Measurements from ENCODE around the gene EEFSEC.

Gene EEFSEC

GRCh38 chr3:128412180-128413002, 259.1 kb downstream of the EEFSEC start:
- intact Hi-C loops (cut with DNase I): no loop called here
- DNase-seq: no peak

- DNase-seq: no peak
- intact Hi-C loops (cut with DNase I): no loop called here
Observed at GRCh38 chr3:128413003-128413370, 259.7 kb downstream of the EEFSEC start.

GRCh38 chr3:128413413-128414205, 260.3 kb downstream of the EEFSEC start:
- intact Hi-C loops (cut with DNase I): no loop called here
- DNase-seq: no peak

GRCh38 chr3:128415200-128415772, 262.0 kb downstream of the EEFSEC start:
- intact Hi-C loops (cut with DNase I): no loop called here

GRCh38 chr3:128415773-128416577, 262.7 kb downstream of the EEFSEC start:
- intact Hi-C loops (cut with DNase I): no loop called here
- no peak for DNase-seq

More at GRCh38 chr3:128415200-128415772, 262.0 kb downstream of the EEFSEC start:
- DNase-seq: no peak

GRCh38 chr3:128416578-128417211, 263.4 kb downstream of the EEFSEC start:
- intact Hi-C loops (cut with DNase I): no loop called here
- no peak for DNase-seq

- intact Hi-C loops (cut with DNase I): no loop called here
- DNase-seq: no peak
Observed at GRCh38 chr3:128418900-128419299, 265.6 kb downstream of the EEFSEC start.

GRCh38 chr3:128419311-128419710, 266.0 kb downstream of the EEFSEC start:
- DNase-seq: no peak
- intact Hi-C loops (cut with DNase I): no loop called here

GRCh38 chr3:128420289-128420688, 267.0 kb downstream of the EEFSEC start:
- intact Hi-C loops (cut with DNase I): loop anchor here (10.0 kb wide), 1 partner anchor 185 kb away; no protein-coding TSS in a partner anchor
- DNase-seq: no peak

GRCh38 chr3:128420720-128421438, 267.6 kb downstream of the EEFSEC start:
- intact Hi-C loops (cut with DNase I): loop anchor here (10.0 kb wide), 1 partner anchor 186 kb away; no protein-coding TSS in a partner anchor
- no peak for DNase-seq

GRCh38 chr3:128421439-128421836, 268.2 kb downstream of the EEFSEC start:
- no peak for DNase-seq
- intact Hi-C loops (cut with DNase I): loop anchor here (10.0 kb wide), 1 partner anchor 187 kb away; no protein-coding TSS in a partner anchor

GRCh38 chr3:128421966-128422365, 268.7 kb downstream of the EEFSEC start:
- intact Hi-C loops (cut with DNase I): loop anchor here (10.0 kb wide), 1 partner anchor 187 kb away; no protein-coding TSS in a partner anchor
- DNase-seq: no peak

- DNase-seq: no peak
- intact Hi-C loops (cut with DNase I): loop anchor here (10.0 kb wide), 1 partner anchor 188 kb away; no protein-coding TSS in a partner anchor
Observed at GRCh38 chr3:128422762-128423524, 269.7 kb downstream of the EEFSEC start.

GRCh38 chr3:128423525-128424147, 270.4 kb downstream of the EEFSEC start:
- intact Hi-C loops (cut with DNase I): loop anchor here (10.0 kb wide), 1 partner anchor 189 kb away; no protein-coding TSS in a partner anchor
- no peak for DNase-seq

GRCh38 chr3:128424508-128425069, 271.3 kb downstream of the EEFSEC start:
- peak in 1 of 10 donors; percentile 21 for DNase-seq
- intact Hi-C loops (cut with DNase I): loop anchor here (10.0 kb wide), 1 partner anchor 190 kb away; no protein-coding TSS in a partner anchor

GRCh38 chr3:128425142-128425845, 272.0 kb downstream of the EEFSEC start:
- DNase-seq: no peak
- intact Hi-C loops (cut with DNase I): loop anchor here (10.0 kb wide), 1 partner anchor 190 kb away; no protein-coding TSS in a partner anchor

GRCh38 chr3:128425846-128426127, 272.5 kb downstream of the EEFSEC start:
- DNase-seq: no peak
- intact Hi-C loops (cut with DNase I): loop anchor here (1.0 to 10.0 kb wide), 4 partner anchors 71 to 191 kb away; no protein-coding TSS in a partner anchor

All from posterior cingulate gyrus (tissue), 11 donors.